M059J (cell line): Measurements from ENCODE around the gene VIM. TPM values are rescaled to one million over a fixed set of nuclear protein-coding genes. Genes with fewer than 3 reads are reported as not detected.
"Not testable (repeated sequence)": the region's sequence is repeated elsewhere in the genome, so short reads cannot be mapped to it uniquely, and the experiment has no call there.

ENCODE experiments used
- DNase-seq: peaks from one replicate; pipeline ENCODE4 v3.0.0-alpha.2; 2012; ENCODE audit warnings: low read depth
- total RNA-seq: library from RNA; depleted of rRNA; stranded (reverse); fragments of >200 nt; shearing (Covaris generic); gene quantifications from 2 replicates; pipeline ENCODE4 v1.2.3, GENCODE V29; 2014

Gene VIM
- total RNA-seq, 1 experiment from 2014 or later = 3,150 TPM

GRCh38 chr10:17232276-17232960 lies 4.4 kb downstream of the VIM start:
- DNase-seq = peak; percentile 40

GRCh38 chr10:17233286-17233991 lies 5.4 kb downstream of the VIM start:
- peak; percentile 46 for DNase-seq

DNA sequence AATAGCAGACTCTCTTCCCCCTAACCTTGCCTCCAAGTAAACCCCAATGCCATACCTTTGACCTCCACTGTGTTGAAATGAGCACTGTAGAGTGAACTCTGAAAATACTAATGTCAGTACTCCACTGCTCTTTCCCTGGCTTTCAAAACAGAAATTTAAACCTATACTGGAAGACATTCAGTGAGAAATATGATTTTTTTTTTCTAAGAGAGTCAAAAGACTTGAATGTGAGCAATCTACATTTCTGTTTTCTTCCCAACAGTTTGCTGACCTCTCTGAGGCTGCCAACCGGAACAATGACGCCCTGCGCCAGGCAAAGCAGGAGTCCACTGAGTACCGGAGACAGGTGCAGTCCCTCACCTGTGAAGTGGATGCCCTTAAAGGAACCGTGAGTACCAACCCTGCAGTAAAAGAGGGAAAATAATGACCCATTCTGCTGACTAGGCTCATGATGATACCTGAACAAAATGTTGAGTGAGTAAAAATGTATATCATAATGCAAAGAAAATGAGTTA lies 6.4 kb downstream of the VIM start:
- peak; percentile 26 for DNase-seq

DNA sequence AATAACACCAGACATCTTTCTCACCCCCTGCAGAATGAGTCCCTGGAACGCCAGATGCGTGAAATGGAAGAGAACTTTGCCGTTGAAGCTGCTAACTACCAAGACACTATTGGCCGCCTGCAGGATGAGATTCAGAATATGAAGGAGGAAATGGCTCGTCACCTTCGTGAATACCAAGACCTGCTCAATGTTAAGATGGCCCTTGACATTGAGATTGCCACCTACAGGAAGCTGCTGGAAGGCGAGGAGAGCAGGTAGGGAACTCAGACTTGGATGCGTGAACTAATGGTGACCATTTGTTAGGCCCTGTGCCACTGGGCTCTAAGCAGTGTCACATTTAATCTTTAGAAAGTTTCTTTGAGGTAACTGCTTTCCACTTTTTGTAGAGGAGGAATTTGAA lies 7.1 kb downstream of the VIM start:
- DNase-seq = peak; percentile 44

DNA sequence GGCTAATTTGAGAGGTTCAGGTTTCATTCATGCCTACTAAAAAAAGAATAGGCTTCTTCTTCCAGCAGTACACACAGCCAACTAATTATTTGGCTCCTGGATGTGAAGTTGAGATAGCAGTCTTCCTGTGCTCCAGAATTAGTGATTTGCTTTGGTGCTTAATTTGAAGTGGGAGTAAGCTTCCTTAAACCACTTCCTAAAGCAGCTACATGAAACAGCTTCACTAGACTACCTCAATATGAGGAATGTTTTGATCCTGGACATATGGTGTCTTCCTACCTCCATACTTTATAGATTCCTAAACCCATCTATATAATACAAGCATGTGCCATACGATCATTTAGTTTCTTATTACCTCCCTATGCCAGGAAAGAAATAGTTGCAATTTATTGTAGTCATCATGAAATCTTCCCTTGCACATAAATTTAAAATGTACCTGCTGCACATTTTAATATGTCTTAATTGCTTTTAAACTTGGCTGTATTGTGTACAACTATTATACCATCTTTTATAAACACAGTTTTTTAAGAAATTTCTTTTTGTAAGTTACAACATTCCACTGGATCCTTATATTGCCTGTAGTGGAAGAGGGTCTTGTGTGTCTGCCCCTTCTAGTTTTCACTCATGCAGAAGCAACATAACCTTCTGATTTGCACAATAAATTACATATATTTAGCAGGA lies 8.6 kb downstream of the VIM start:
- peak; percentile 37 for DNase-seq

- peak; percentile 11 for DNase-seq
Measured at GRCh38 chr10:17237149-17237527, 9.1 kb downstream of the VIM start.

DNA sequence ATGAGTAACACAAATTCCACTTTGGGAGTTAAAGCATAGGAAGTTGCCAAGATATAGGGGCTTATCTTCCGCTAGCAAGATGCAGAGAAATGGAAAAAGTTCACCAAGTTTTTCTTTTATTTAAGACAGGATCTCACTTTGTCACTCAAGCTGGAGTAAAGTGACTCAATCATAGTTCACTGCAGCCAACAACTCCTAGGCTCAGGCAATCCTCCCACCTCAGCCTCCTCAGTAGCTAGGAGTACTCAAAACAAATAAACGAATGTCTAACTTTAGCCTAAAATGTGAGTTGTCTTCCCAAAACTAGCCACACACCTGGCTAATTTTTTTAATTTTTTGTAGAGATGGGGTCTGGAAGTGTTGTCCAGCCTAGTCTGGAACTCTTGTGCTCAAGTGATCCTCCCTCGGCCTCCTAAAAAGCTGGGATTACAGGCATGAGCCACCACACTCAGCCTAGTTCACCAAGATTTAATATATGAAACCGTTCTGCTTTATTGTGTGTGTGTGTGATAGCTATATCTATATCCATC lies 9.9 kb downstream of the VIM start:
- peak; percentile 76 for DNase-seq

- peak; percentile 83 for DNase-seq
Measured at GRCh38 chr10:17238445-17239291, 10.6 kb downstream of the VIM start.

DNA sequence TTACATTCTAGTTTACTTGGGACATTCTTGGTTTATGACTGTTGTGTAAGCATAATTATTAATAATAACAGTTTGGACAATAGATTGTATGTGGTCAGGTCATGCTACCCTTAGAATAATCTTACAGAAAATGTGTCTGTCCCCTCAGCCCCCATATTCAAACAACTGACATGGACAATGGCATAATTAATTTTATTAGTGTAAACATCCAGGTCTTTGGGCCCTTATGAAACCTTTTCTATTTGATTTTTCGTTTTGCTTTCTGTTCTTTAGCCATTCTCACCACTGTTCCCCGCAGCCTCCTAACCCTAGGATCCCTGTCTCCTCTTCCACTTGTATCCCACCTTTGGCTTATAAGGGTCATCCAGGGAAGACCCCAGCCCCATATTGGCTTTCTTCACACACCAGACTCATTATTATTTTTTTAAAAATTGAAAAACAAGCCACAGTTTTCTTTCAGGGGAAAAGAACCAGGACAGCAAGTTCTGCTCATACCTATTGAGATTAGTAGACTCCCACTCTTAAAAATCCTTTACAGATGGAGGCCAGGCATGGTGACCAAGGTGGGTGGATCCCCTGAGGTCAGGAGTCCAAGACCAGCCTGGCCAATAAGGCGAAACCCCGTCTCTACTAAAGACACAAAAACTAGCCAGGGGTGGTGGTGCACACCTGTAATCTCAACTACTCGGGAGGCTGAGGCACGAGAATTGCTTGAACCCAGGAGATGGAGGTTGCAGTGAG lies 11.5 kb downstream of the VIM start:
- no peak for DNase-seq

DNA sequence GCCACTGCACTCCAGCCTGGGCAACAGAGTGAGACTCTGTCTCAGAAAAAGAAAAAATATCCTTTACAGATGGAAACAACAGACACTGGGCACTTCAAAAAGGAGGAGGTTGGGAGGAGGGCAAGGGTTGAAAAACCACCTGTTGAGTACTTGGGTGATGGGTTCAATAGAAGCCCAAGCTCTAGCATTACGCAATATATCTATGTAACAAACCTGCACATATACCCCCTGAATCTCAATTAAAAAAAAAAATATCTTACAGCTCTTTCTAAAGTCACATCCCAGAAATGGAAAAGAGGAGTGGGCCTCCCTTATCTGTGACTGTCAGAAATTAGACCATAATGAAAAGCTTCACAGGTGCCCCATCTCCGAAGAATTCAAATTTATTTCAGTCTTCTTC lies 12.1 kb downstream of the VIM start:
- DNase-seq = no peak

DNA sequence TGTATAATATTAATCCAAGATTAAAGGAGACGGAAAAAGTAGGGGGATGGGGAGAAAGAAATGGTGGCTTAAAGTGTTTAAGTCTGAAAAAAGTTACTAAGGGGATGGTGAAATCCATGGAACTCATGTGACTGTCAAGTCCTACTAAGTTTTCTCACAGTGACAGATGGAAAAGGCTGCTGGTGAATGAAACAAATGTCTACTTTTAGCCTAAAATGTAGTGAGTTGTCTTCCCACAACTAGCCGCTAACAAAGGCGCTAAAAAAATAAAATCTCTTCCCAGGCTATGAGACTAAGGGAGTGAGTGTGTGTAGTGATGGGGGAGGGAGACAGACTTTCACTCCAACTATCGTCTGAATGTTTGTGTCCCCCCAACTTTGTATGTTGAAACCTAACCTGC lies 12.6 kb downstream of the VIM start:
- DNase-seq = no peak

DNA sequence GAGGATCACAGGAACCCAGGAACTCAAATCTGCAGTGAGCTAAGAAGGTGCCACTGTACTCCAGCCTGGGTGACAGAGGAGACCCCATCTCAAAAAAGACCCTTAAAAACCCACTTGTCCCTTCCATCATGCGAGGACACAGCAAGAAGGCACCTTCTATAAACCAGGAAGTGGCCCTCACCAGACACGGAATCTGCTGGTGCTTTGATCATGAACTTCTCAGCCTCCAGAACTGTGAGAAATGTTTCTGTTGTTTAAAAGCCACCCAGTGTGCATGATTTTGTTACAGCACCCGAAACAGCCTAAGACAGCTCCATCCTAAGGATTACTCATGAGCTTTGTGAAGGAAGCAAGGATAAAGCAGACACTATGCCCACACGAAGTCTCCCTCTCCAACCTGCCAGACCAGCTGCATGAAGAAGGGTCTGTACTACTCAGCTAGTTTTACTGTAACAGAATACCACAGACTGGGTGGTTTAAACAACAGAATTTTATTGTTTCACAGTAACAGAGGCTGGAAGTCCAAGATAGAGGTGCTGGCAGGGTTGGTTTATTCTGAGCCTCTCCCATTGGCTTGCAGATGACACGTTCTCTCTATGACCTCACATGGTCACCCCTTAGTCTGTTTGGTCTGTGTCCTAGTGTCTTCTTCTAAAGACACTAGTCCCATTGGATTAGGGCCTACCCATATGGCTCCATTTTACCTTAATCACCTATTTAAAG lies 13.7 kb downstream of the VIM start:
- DNase-seq = no peak

- DNase-seq = no peak
Measured at GRCh38 chr10:17244700-17245365, 16.8 kb downstream of the VIM start.

- no peak for DNase-seq
Measured at GRCh38 chr10:17247210-17247609, 19.2 kb downstream of the VIM start.

DNA sequence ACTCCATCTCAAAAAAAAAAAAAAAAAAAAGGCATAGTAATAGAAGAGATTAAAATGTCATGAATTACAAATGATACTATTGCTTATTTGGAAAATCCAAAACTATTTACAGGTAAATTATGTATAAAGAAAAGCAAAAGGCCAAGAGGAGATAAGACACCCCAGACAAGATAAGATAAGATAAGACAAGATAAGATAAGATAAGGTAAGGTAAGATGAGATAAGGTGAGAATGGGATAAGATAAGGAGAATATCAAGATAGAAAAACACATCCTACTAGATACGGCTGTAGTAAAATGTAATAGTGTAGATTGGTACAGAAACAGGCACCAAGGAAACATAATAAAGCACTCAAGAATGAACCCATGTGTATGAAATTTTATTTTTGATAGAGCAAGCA lies 20.9 kb downstream of the VIM start:
- no peak for DNase-seq

- peak; percentile 39 for DNase-seq
Measured at GRCh38 chr10:17249820-17250219, 21.8 kb downstream of the VIM start.

GRCh38 chr10:17250736-17251135 lies 22.7 kb downstream of the VIM start:
- DNase-seq = no peak

DNA sequence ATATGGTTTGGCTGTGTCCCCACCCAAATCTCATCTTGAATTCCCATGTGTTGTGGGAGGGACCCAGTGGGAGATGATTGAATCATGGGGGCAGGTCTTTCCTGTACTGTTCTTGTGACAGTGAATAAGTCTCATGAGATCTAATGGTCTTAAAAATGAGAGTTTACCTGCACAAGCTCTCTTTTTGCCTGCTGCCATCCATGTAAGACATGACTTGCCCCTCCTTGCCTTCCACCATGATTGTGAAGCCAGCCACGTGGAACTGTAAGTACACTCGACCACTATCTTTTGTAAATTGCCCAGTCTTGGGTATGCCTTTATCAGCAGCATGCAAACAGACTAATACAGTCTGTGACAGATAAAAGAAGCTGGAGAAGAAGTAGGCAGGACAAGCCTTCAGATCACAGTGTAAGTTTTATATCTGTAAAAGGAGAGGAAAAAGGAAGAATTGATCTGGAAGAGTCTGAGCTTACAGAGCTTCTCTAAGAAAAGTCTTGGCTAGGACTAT lies 26.6 kb downstream of the VIM start:
- not testable (repeated sequence) for DNase-seq

DNA sequence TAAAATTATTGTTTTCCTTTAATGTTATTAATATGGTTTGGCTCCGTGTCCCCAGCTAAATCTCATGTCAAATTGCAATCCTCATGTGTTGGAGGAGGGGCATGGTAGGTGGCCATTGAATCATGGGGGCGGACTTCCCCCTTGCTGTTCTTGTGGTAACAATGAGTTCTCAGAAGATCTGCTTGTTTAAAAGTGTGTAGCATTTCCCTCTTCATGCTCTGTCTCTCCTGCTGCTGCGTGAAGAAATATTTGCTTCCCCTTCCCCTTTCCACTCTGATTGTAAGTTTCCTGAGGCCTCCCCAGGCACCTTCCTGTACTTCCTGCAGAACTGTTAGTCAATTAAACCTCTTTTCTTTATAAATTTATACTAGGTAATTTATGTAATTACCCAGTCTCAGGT lies 27.5 kb downstream of the VIM start:
- no peak for DNase-seq
